ENCODE measurements around the gene KCNJ2.

GRCh38 chr17:70159980-70160379 lies 9.4 kb upstream of the KCNJ2 start:
- TF ChIP-seq, protein P1, sequence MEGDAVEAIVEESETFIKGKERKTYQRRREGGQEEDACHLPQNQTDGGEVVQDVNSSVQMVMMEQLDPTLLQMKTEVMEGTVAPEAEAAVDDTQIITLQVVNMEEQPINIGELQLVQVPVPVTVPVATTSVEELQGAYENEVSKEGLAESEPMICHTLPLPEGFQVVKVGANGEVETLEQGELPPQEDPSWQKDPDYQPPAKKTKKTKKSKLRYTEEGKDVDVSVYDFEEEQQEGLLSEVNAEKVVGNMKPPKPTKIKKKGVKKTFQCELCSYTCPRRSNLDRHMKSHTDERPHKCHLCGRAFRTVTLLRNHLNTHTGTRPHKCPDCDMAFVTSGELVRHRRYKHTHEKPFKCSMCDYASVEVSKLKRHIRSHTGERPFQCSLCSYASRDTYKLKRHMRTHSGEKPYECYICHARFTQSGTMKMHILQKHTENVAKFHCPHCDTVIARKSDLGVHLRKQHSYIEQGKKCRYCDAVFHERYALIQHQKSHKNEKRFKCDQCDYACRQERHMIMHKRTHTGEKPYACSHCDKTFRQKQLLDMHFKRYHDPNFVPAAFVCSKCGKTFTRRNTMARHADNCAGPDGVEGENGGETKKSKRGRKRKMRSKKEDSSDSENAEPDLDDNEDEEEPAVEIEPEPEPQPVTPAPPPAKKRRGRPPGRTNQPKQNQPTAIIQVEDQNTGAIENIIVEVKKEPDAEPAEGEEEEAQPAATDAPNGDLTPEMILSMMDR (IDR thresholded peaks at IDR 0.05), result no peak
- TF ChIP-seq POLR2A (IDR thresholded peaks at IDR 0.05), result no peak
